ENCODE results near the gene PRKCZ.

Gene PRKCZ

GRCh38 chr1:2132222-2133038 is 82.2 kb downstream of the PRKCZ start:
- Mint-ChIP-seq H3K36me3 (ENCODE audit: low read depth) (no peaks in the 10 kb centered on the region), H3K4me1 (peaks cover 40% of the 10 kb centered on the region), H3K27me3 (ENCODE audit: low read depth) (peaks cover 3% of the 10 kb centered on the region), H3K27ac (peak overlapping the region; percentile 81 to 91 (median 85)), H3K9me3 (no peaks in the 10 kb centered on the region), H3K4me3 (peak overlapping the region; percentile 76 to 86 (median 83))
- TF ChIP-seq CTCF (IDR thresholded peaks at IDR 0.05; ENCODE audit: unreplicated experiment in 3 of 3), result peak; percentile 35 to 47 (median 43)

- no peaks in the 10 kb centered on the region for H3K36me3 Mint-ChIP-seq (ENCODE audit: low read depth)
- peaks cover 48% of the 10 kb centered on the region for H3K4me1 Mint-ChIP-seq
- peak overlapping the region; percentile 76 to 86 (median 83) for H3K4me3 Mint-ChIP-seq
- H3K9me3 Mint-ChIP-seq, result no peaks in the 10 kb centered on the region
- no peak for TF ChIP-seq CTCF (IDR thresholded peaks at IDR 0.05; ENCODE audit: unreplicated experiment in 3 of 3)
- H3K27me3 Mint-ChIP-seq (ENCODE audit: low read depth), result peaks cover 6% of the 10 kb centered on the region
- peak overlapping the region; percentile 81 to 91 (median 85) for H3K27ac Mint-ChIP-seq
Observed at GRCh38 chr1:2133039-2133878, 83.0 kb downstream of the PRKCZ start.

- peak overlapping the region; percentile 92 to 100 (median 97) for H3K27ac Mint-ChIP-seq
Observed at GRCh38 chr1:2133879-2134215, 83.6 kb downstream of the PRKCZ start.

GRCh38 chr1:2134266-2134620 is 84.0 kb downstream of the PRKCZ start:
- Mint-ChIP-seq H3K4me1 (peaks cover 49% of the 10 kb centered on the region), H3K27ac (peak overlapping the region; percentile 92 to 100 (median 97)), H3K4me3 (peak overlapping the region; percentile 47 to 67 (median 65)), H3K27me3 (ENCODE audit: low read depth) (peaks cover 11% of the 10 kb centered on the region), H3K36me3 (ENCODE audit: low read depth) (no peaks in the 10 kb centered on the region), H3K9me3 (no peaks in the 10 kb centered on the region)
- no peak for TF ChIP-seq CTCF (IDR thresholded peaks at IDR 0.05; ENCODE audit: unreplicated experiment in 3 of 3)

More at GRCh38 chr1:2133879-2134215, 83.6 kb downstream of the PRKCZ start:
- Mint-ChIP-seq H3K36me3 (ENCODE audit: low read depth) (no peaks in the 10 kb centered on the region), H3K27me3 (ENCODE audit: low read depth) (peaks cover 8% of the 10 kb centered on the region), H3K4me3 (peak overlapping the region; percentile 76 to 86 (median 83)), H3K4me1 (peaks cover 49% of the 10 kb centered on the region), H3K9me3 (no peaks in the 10 kb centered on the region)
- no peak for TF ChIP-seq CTCF (IDR thresholded peaks at IDR 0.05; ENCODE audit: unreplicated experiment in 3 of 3)

- Mint-ChIP-seq H3K27me3 (ENCODE audit: low read depth) (peaks cover 9% of the 10 kb centered on the region), H3K27ac (peak overlapping the region; percentile 92 to 100 (median 100)), H3K36me3 (ENCODE audit: low read depth) (no peaks in the 10 kb centered on the region), H3K4me1 (peaks cover 49% of the 10 kb centered on the region), H3K9me3 (no peaks in the 10 kb centered on the region), H3K4me3 (peak overlapping the region; percentile 35 to 70 (median 68))
- no peak for TF ChIP-seq CTCF (IDR thresholded peaks at IDR 0.05; ENCODE audit: unreplicated experiment in 3 of 3)
Observed at GRCh38 chr1:2134621-2135307, 84.6 kb downstream of the PRKCZ start.
